Calu3 (cell line): ENCODE data around the gene RBM15. TPM values are rescaled to one million over a fixed set of nuclear protein-coding genes. Genes with fewer than 3 reads are reported as not detected.

Experiments used
- BruUV-seq: library from RNA; stranded (reverse); fragments of 400-500 nt; replicated peaks from 2 replicates; lab custom pipeline; 2021; lab: Mats Ljungman, UMichigan
- CTCF ChIA-PET: fragments of 300-600 bp; sonication (Branson Sonifier 250); formaldehyde crosslinking; loops from one replicate; lab custom pipeline; 2022; ENCODE audit warnings: antibody characterized with exemption; lab: Charles Lee
- DNase-seq: peaks from one replicate; pipeline ENCODE4 v3.0.0; 2022
- H3K27ac Mint-ChIP-seq: one replicate; pipeline ENCODE4 v1.8.0; 2022; ENCODE audit warnings: mixed read lengths; ENCODE audit not compliant: unreplicated experiment
- H3K27me3 Mint-ChIP-seq: one replicate; pipeline ENCODE4 v1.8.0; 2022; ENCODE audit warnings: mixed read lengths; ENCODE audit not compliant: unreplicated experiment
- H3K36me3 Mint-ChIP-seq: one replicate; pipeline ENCODE4 v1.8.0; 2022; ENCODE audit warnings: mild to moderate bottlenecking, moderate library complexity, mixed read lengths; ENCODE audit not compliant: insufficient read depth, unreplicated experiment
- H3K4me1 Mint-ChIP-seq: one replicate; pipeline ENCODE4 v1.8.0; 2022; ENCODE audit warnings: mild to moderate bottlenecking, low read depth, mixed read lengths; ENCODE audit not compliant: unreplicated experiment
- H3K4me3 Mint-ChIP-seq: one replicate; pipeline ENCODE4 v1.8.0; 2022; ENCODE audit warnings: mild to moderate bottlenecking, low read depth, moderate library complexity, mixed read lengths; ENCODE audit not compliant: unreplicated experiment
- H3K9me3 Mint-ChIP-seq: one replicate; pipeline ENCODE4 v1.8.0; 2022; ENCODE audit warnings: low read depth, mixed read lengths; ENCODE audit not compliant: unreplicated experiment
- intact Hi-C: fragments of 100-400 bp; cut with micrococcal nuclease; formaldehyde crosslinking; loops from one replicate; pipeline ENCODE4 v1.10.0; 2022; ENCODE audit not compliant: unreplicated experiment
- total RNA-seq: library from RNA; stranded (reverse); gene quantifications from 2 replicates; pipeline ENCODE4 v1.2.3, GENCODE V29; 2022
- TF ChIP-seq, protein P1 (sequence below): fragments of 200-600 bp; IDR thresholded peaks from one replicate; pipeline ENCODE4 v1.8.0; 2022; ENCODE audit warnings: antibody characterized with exemption; ENCODE audit not compliant: unreplicated experiment

RBM15 gene
- total RNA-seq, 1 experiment from 2014 or later, result 35.6 TPM

DNA sequence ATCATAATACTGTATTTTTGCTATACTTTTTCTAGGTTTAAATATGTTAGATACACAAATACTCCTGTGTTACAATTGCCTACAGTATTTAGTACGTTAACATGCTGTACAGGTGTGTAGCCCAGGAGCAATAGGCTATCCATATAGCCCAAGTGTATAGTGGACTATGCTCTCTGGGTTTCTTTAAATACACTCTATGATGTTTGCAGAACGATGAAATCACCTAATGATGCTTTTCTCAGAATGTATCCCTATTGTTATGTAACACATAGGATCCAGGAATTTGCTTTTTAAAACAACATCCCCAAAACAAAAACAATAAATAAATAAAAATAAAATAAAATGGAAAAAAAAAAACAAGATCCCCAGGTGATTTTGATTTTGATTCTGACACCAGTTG is 18.1 kb upstream of the RBM15 start:
- Mint-ChIP-seq H3K36me3 (no peaks in the 10 kb centered on the region), H3K4me1 (peaks cover 9% of the 10 kb centered on the region), H3K27me3 (no peaks in the 10 kb centered on the region), H3K4me3 (no peak overlapping the region), H3K9me3 (no peaks in the 10 kb centered on the region), H3K27ac (no peak overlapping the region)
- DNase-seq, result no peak
- TF ChIP-seq, protein P1, sequence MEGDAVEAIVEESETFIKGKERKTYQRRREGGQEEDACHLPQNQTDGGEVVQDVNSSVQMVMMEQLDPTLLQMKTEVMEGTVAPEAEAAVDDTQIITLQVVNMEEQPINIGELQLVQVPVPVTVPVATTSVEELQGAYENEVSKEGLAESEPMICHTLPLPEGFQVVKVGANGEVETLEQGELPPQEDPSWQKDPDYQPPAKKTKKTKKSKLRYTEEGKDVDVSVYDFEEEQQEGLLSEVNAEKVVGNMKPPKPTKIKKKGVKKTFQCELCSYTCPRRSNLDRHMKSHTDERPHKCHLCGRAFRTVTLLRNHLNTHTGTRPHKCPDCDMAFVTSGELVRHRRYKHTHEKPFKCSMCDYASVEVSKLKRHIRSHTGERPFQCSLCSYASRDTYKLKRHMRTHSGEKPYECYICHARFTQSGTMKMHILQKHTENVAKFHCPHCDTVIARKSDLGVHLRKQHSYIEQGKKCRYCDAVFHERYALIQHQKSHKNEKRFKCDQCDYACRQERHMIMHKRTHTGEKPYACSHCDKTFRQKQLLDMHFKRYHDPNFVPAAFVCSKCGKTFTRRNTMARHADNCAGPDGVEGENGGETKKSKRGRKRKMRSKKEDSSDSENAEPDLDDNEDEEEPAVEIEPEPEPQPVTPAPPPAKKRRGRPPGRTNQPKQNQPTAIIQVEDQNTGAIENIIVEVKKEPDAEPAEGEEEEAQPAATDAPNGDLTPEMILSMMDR, result no peak
- intact Hi-C loops, result no loop called here
- BruUV-seq, result no TSS peak
- CTCF ChIA-PET, result no interaction called here

DNA sequence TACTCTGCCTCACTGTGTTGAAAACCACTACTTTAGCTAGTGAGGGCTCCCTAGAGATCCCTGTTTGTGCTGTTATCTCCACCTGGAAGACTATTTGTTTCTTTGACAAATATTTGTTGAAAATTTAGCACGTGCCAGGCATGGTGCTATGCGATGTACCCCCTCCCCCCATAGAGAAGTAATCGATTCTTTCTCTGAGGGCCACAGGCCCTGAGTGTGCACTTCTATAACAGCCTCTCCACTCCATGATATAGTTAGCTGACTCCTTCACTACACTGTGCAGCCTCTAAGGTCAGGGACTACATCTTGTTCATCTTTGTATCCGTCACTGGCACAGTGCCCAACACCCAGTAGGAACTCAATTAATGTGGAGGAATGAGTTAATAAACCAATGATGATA is 17.3 kb upstream of the RBM15 start:
- no peak for DNase-seq
- no TSS peak for BruUV-seq
- Mint-ChIP-seq H3K4me1 (peaks cover 9% of the 10 kb centered on the region), H3K9me3 (no peaks in the 10 kb centered on the region), H3K27ac (no peak overlapping the region), H3K27me3 (no peaks in the 10 kb centered on the region), H3K4me3 (no peak overlapping the region), H3K36me3 (no peaks in the 10 kb centered on the region)
- TF ChIP-seq, protein P1, result no peak
- CTCF ChIA-PET, result no interaction called here
- intact Hi-C loops, result no loop called here

DNA sequence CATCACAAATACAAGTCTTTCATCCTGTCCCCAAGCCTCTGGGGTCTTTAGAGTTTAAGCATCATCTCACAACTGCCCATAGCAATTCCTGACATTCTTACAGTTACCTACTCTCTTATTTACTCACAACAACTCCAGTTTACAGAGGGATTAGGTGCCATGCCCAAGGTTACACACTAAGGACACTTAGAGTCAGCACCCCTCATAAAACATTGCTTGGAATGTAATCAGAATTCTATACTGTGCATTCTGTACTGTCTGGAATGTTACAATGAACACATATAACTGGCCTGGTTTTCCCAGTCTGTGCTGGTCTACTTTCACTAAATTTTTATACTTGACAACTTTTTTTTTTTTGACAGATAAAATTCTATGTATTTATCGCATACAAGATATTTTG is 14.5 kb upstream of the RBM15 start:
- Mint-ChIP-seq H3K4me1 (peaks cover 3% of the 10 kb centered on the region), H3K9me3 (no peaks in the 10 kb centered on the region), H3K27me3 (no peaks in the 10 kb centered on the region), H3K27ac (no peak overlapping the region), H3K36me3 (no peaks in the 10 kb centered on the region), H3K4me3 (no peak overlapping the region)
- intact Hi-C loops, result no loop called here
- no TSS peak for BruUV-seq
- CTCF ChIA-PET, result no interaction called here
- no peak for DNase-seq
- TF ChIP-seq, protein P1, result no peak

DNA sequence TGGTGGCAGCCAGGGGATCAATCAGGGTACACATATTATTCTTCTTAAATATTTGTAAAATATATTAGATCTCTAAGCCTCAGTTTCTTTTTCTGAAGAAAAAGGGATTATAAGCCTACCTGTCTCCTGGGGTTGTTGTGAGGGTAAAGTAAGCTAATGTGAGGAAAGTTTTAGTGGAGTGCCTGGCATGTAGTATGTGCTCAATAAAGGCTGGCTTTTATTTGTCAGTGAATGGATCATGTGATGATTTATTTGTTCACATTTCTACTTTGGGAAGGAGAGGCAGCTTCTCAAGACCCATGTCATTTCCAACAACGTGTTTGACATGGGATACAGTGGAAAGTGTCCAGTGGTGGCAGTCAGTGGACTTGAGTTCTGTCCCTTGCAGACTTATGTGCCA is 12.4 kb upstream of the RBM15 start:
- Mint-ChIP-seq H3K4me1 (no peaks in the 10 kb centered on the region), H3K36me3 (no peaks in the 10 kb centered on the region), H3K9me3 (no peaks in the 10 kb centered on the region), H3K4me3 (no peak overlapping the region), H3K27me3 (no peaks in the 10 kb centered on the region), H3K27ac (no peak overlapping the region)
- TF ChIP-seq, protein P1, result no peak
- CTCF ChIA-PET, result no interaction called here
- intact Hi-C loops, result no loop called here
- DNase-seq, result no peak
- no TSS peak for BruUV-seq
